Measurements from ENCODE around the gene CFAP61. TPM values are rescaled to one million over a fixed set of nuclear protein-coding genes. Genes with fewer than 3 reads are reported as not detected.
A peak's percentile ranks its signal among the peaks of the same experiment; 100 is the strongest.

The CFAP61 gene
- polyA plus RNA-seq, 1 donor from 2014 or later = not detected

DNA sequence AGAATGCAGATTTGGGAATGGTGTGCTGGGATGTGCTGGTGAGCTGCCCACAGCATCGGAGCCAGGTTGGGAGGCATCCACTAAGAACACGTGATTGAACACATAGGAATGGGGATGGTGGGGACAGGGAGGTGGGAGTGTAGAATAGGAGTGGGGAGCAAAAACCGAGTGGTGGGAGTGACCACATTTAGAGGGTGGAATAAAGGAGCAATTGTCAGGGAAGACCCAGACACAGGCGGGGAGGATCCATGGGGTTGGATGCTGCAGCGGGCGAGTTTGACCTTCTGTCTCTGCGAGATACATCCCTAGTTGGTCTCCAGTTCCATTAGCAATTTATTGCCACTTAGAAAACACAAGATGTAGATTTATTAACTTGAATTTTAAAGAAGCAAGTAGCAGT is 30.5 kb upstream of the CFAP61 start:
- no peaks in the 10 kb centered on the region for H3K27me3 Mint-ChIP-seq
- H3K27ac Mint-ChIP-seq = peak overlapping the region in 2 of 3 donors; percentile 63 to 82
- no peaks in the 10 kb centered on the region for H3K9me3 Mint-ChIP-seq
- H3K4me3 Mint-ChIP-seq = peak overlapping the region in 1 of 4 donors; percentile 66
- H3K36me3 Mint-ChIP-seq = peaks cover 2% of the 10 kb centered on the region
- peaks cover 33 to 35% (median 33%) of the 10 kb centered on the region in 3 donors for H3K4me1 Mint-ChIP-seq

DNA sequence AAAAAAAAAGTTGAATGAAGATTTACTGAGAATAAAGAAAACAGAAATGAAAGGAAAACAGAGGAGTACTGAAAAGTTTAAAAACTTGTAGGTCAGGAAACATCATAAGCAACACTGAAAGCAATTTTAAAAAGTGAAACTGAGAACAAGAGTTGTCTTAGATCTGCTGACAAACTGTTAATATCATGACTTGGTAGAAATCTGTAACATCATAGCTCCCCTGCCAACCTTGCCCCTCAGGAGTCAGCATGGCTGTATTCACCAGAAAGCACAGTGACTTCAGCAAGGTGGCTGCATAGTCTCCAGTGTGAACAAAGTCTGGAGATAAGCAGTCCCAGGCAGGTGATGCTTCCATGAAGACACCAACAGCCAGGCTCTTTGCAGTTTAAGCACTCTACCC is 29.8 kb upstream of the CFAP61 start:
- H3K27ac Mint-ChIP-seq = no peak overlapping the region
- H3K27me3 Mint-ChIP-seq = no peaks in the 10 kb centered on the region
- H3K36me3 Mint-ChIP-seq = peaks cover 2% of the 10 kb centered on the region
- H3K9me3 Mint-ChIP-seq = no peaks in the 10 kb centered on the region
- H3K4me3 Mint-ChIP-seq = no peak overlapping the region
- peaks cover 29 to 31% (median 31%) of the 10 kb centered on the region in 3 donors for H3K4me1 Mint-ChIP-seq

DNA sequence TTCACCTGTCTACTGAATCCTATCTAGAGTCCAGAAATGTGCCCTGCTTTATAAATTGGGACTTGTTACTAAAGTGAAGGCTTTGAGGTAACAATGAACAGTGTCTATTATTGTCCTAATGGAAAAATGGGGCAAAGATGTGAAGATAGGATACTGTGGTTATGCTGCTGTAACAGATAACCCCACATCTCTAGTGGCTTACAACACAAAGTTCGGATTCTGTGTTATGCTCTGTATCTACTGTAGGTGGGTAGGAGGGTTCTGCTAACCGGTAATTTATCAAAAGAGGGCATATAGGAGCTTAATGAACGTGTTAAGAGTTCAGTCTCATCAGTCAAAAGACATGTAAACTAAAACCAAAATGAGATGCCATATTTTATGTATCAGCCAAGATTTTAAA is 28.9 kb upstream of the CFAP61 start:
- Mint-ChIP-seq H3K36me3 (peaks cover 2% of the 10 kb centered on the region), H3K27ac (peak overlapping the region in 1 of 3 donors; percentile 64), H3K4me3 (no peak overlapping the region), H3K4me1 (peaks cover 22 to 26% (median 24%) of the 10 kb centered on the region in 3 donors), H3K27me3 (no peaks in the 10 kb centered on the region), H3K9me3 (no peaks in the 10 kb centered on the region)

- H3K4me1 Mint-ChIP-seq = peaks cover 12 to 16% (median 15%) of the 10 kb centered on the region in 3 donors
- H3K27ac Mint-ChIP-seq = no peak overlapping the region
- peaks cover 3% of the 10 kb centered on the region for H3K36me3 Mint-ChIP-seq
- no peaks in the 10 kb centered on the region for H3K9me3 Mint-ChIP-seq
- H3K4me3 Mint-ChIP-seq = no peak overlapping the region
- no peaks in the 10 kb centered on the region for H3K27me3 Mint-ChIP-seq
Observed at GRCh38 chr20:20024942-20025341, 27.4 kb upstream of the CFAP61 start.

DNA sequence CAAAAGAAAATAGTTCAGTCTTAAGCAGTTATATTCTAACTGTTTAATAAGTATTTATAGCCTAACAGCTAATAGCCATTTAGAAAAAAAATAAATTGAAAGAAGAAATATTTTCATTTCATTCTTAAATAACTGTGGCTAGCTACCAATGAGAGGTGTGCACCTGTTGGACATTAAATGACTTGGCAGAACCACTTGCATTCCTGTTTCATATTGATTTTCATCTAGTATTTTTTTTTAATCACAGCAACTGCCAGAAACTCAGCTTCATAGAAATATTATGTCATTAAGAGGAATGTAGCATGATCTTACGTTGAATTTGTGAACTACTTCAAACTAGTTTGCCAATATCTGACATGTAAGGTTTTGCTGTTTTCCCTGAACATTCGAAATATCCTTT is 25.0 kb upstream of the CFAP61 start:
- peaks cover 4 to 12% (median 6%) of the 10 kb centered on the region in 3 donors for H3K4me1 Mint-ChIP-seq
- H3K27ac Mint-ChIP-seq = no peak overlapping the region
- H3K36me3 Mint-ChIP-seq = peaks cover 5% of the 10 kb centered on the region
- no peaks in the 10 kb centered on the region for H3K9me3 Mint-ChIP-seq
- no peaks in the 10 kb centered on the region for H3K27me3 Mint-ChIP-seq
- no peak overlapping the region for H3K4me3 Mint-ChIP-seq

DNA sequence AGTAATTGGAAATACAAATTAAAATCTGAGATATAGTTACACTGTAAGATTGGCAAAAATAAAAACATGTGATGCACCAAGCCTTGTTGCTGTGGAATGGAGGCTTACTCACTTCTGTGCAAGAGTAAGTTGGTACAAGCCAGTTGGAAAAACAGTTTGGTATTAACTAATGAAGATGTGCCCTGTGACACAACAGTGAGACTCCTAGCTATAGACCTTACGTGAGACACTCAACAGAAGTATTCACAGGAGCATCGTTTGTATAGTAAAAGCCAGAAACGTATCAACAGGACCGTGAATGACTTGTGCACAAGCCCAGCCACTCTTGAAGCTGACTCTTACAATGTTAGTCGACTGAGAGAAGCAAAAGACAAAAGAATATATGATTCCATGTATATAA is 20.5 kb upstream of the CFAP61 start:
- no peak overlapping the region for H3K4me3 Mint-ChIP-seq
- H3K9me3 Mint-ChIP-seq = no peaks in the 10 kb centered on the region
- H3K27ac Mint-ChIP-seq = peak overlapping the region in 1 of 3 donors; percentile 18
- peaks cover 0 to 5% (median 0%) of the 10 kb centered on the region in 3 donors for H3K4me1 Mint-ChIP-seq
- no peaks in the 10 kb centered on the region for H3K27me3 Mint-ChIP-seq
- H3K36me3 Mint-ChIP-seq = peaks cover 3% of the 10 kb centered on the region

DNA sequence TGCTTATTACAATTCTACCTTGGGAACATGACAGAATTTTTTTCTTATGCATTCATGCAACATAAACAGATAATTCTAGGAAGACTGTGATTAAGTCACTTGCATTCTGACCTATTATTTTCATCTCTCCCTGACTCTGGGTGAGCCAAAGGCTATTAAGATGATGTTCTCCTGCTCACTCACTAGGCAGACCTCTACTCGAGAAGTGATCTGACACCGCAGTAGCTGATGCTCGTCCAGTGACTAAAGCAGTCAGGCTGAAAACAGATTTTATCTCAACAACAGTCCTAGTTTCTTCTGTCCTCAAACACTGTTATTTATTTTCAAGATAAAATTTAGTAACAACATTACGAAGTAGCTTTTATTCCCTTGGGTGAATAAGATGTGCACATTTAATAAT is 17.8 kb upstream of the CFAP61 start:
- H3K4me1 Mint-ChIP-seq = no peaks in the 10 kb centered on the region
- no peaks in the 10 kb centered on the region for H3K9me3 Mint-ChIP-seq
- H3K4me3 Mint-ChIP-seq = no peak overlapping the region
- no peak overlapping the region for H3K27ac Mint-ChIP-seq
- peaks cover 2% of the 10 kb centered on the region for H3K36me3 Mint-ChIP-seq
- H3K27me3 Mint-ChIP-seq = no peaks in the 10 kb centered on the region

- no peak overlapping the region for H3K27ac Mint-ChIP-seq
- no peaks in the 10 kb centered on the region for H3K9me3 Mint-ChIP-seq
- H3K4me1 Mint-ChIP-seq = no peaks in the 10 kb centered on the region
- no peaks in the 10 kb centered on the region for H3K27me3 Mint-ChIP-seq
- H3K4me3 Mint-ChIP-seq = no peak overlapping the region
- H3K36me3 Mint-ChIP-seq = peaks cover 2% of the 10 kb centered on the region
Observed at GRCh38 chr20:20036756-20037155, 15.6 kb upstream of the CFAP61 start.

DNA sequence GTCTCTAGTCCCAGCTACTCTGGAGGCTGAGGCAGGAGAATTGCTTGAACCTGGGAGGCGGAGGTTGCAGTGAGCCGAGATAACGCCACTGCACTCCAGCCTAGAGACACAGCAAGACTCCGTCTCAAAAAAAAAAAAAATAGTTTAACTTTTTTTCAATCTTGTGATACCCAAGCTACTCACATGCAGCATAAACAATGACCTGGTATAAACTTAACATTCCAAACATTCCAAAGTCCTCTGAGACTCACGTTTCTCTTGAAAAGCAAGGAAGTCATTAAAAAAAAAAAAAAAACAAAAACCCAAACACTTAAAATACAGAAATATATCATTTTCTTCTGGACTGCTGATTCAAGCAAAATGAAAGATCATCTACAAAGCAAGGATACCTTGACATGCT is 14.4 kb upstream of the CFAP61 start:
- no peaks in the 10 kb centered on the region for H3K4me1 Mint-ChIP-seq
- no peaks in the 10 kb centered on the region for H3K9me3 Mint-ChIP-seq
- no peak overlapping the region for H3K4me3 Mint-ChIP-seq
- no peak overlapping the region for H3K27ac Mint-ChIP-seq
- H3K36me3 Mint-ChIP-seq = peaks cover 2% of the 10 kb centered on the region
- no peaks in the 10 kb centered on the region for H3K27me3 Mint-ChIP-seq

DNA sequence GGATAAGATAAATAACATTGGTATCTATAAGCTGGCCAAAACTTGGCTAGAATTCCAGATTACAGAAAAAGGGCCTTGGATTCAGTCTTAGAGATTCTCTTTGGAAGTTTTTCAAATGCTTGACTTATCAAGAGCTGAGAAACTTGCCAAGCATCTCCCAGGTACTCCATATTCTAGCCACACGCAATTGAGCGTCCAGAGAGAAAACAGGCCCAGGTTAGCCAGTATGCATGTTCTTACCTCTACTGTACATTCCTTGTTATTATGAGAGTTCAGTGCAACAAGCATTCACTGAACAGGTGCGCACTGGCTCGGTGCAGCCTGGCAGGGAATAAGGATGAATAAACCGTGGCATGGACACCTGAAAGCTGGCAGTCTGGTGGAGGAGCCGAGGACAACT is 13.7 kb upstream of the CFAP61 start:
- Mint-ChIP-seq H3K4me3 (no peak overlapping the region), H3K27me3 (no peaks in the 10 kb centered on the region), H3K36me3 (peaks cover 2% of the 10 kb centered on the region), H3K27ac (no peak overlapping the region), H3K4me1 (no peaks in the 10 kb centered on the region), H3K9me3 (no peaks in the 10 kb centered on the region)

GRCh38 chr20:20039752-20040387 is 12.5 kb upstream of the CFAP61 start:
- H3K27me3 Mint-ChIP-seq = no peaks in the 10 kb centered on the region
- no peaks in the 10 kb centered on the region for H3K4me1 Mint-ChIP-seq
- H3K36me3 Mint-ChIP-seq = peaks cover 2% of the 10 kb centered on the region
- H3K9me3 Mint-ChIP-seq = no peaks in the 10 kb centered on the region
- H3K4me3 Mint-ChIP-seq = no peak overlapping the region
- H3K27ac Mint-ChIP-seq = no peak overlapping the region

DNA sequence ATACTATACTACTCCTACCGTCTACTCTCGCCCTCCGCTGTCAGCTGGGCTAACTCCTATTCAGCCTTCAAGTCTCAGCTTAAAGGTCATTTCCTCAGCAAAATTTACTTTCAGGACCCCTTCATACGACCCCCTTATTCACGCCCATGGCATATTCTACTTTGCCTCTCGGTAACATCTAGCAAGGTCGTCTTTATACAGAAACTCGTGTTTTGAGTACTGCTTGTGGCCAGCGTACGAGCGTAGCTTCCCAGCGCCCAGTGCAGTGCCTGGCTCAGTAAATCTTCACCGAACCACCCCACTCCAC is 612 bp upstream of the CFAP61 start:
- Mint-ChIP-seq H3K4me1 (peaks cover 7 to 16% (median 15%) of the 10 kb centered on the region in 3 donors), H3K27ac (peak overlapping the region; percentile 87 to 99 (median 99)), H3K27me3 (peaks cover 6% of the 10 kb centered on the region), H3K36me3 (peaks cover 4% of the 10 kb centered on the region), H3K9me3 (no peaks in the 10 kb centered on the region), H3K4me3 (peak overlapping the region; percentile 93 to 100 (median 100))

GRCh38 chr20:20060234-20060998 is 8.1 kb downstream of the CFAP61 start:
- H3K27ac Mint-ChIP-seq = no peak overlapping the region
- H3K36me3 Mint-ChIP-seq = no peaks in the 10 kb centered on the region
- peaks cover 15% of the 10 kb centered on the region for H3K27me3 Mint-ChIP-seq
- H3K4me1 Mint-ChIP-seq = peaks cover 0 to 4% (median 0%) of the 10 kb centered on the region in 3 donors
- H3K4me3 Mint-ChIP-seq = no peak overlapping the region
- no peaks in the 10 kb centered on the region for H3K9me3 Mint-ChIP-seq

GRCh38 chr20:20063941-20064702 is 11.8 kb downstream of the CFAP61 start:
- no peak overlapping the region for H3K4me3 Mint-ChIP-seq
- H3K36me3 Mint-ChIP-seq = no peaks in the 10 kb centered on the region
- peaks cover 9% of the 10 kb centered on the region for H3K27me3 Mint-ChIP-seq
- no peak overlapping the region for H3K27ac Mint-ChIP-seq
- H3K4me1 Mint-ChIP-seq = peaks cover 0 to 4% (median 1%) of the 10 kb centered on the region in 3 donors
- peaks cover 0 to 2% (median 0%) of the 10 kb centered on the region in 3 donors for H3K9me3 Mint-ChIP-seq

- Mint-ChIP-seq H3K9me3 (peaks cover 0 to 2% (median 0%) of the 10 kb centered on the region in 3 donors), H3K27ac (no peak overlapping the region)
Observed at GRCh38 chr20:20065361-20065760, 13.0 kb downstream of the CFAP61 start.

More at GRCh38 chr20:20065361-20065760, 13.0 kb downstream of the CFAP61 start:
- Mint-ChIP-seq H3K27me3 (peaks cover 9% of the 10 kb centered on the region), H3K4me3 (no peak overlapping the region), H3K36me3 (no peaks in the 10 kb centered on the region), H3K4me1 (peaks cover 0 to 1% (median 0%) of the 10 kb centered on the region in 3 donors)

All from IgD-negative memory B cell (primary cell).